ENCODE measurements around the gene MSX2.
"Not testable (repeated sequence)": the region's sequence is repeated elsewhere in the genome, so short reads cannot be mapped to it uniquely, and the experiment has no call there.

Gene MSX2

GRCh38 chr5:174732036-174733020 is 7.9 kb downstream of the MSX2 start:
- DNase-seq (ENCODE audit: extremely low spot score, insufficient read length, low read depth) (no peak), FAIRE-seq (no peak)

GRCh38 chr5:174733091-174733690 is 8.8 kb downstream of the MSX2 start:
- FAIRE-seq (no peak), DNase-seq (ENCODE audit: extremely low spot score, insufficient read length, low read depth) (no peak)

GRCh38 chr5:174733836-174734235 is 9.5 kb downstream of the MSX2 start:
- DNase-seq (ENCODE audit: extremely low spot score, insufficient read length, low read depth) = no peak
- FAIRE-seq = no peak

- DNase-seq (ENCODE audit: extremely low spot score, insufficient read length, low read depth) = no peak
- no peak for FAIRE-seq
These were observed 10.5 kb downstream of the MSX2 start for GRCh38 chr5:174734571-174735497.

- DNase-seq (ENCODE audit: extremely low spot score, insufficient read length, low read depth) (no peak), FAIRE-seq (no peak)
These were observed 11.3 kb downstream of the MSX2 start for GRCh38 chr5:174735498-174736330.

GRCh38 chr5:174736331-174736721 is 11.9 kb downstream of the MSX2 start:
- no peak for DNase-seq (ENCODE audit: extremely low spot score, insufficient read length, low read depth)

GRCh38 chr5:174736777-174737176 is 12.4 kb downstream of the MSX2 start:
- DNase-seq (ENCODE audit: extremely low spot score, insufficient read length, low read depth) = no peak

More at GRCh38 chr5:174736331-174736721, 11.9 kb downstream of the MSX2 start:
- FAIRE-seq = no peak

GRCh38 chr5:174737330-174737729 is 12.9 kb downstream of the MSX2 start:
- FAIRE-seq = no peak
- DNase-seq (ENCODE audit: extremely low spot score, insufficient read length, low read depth) = no peak

More at GRCh38 chr5:174736777-174737176, 12.4 kb downstream of the MSX2 start:
- no peak for FAIRE-seq

GRCh38 chr5:174741352-174741751 is 17.0 kb downstream of the MSX2 start:
- DNase-seq (ENCODE audit: extremely low spot score, insufficient read length, low read depth) = no peak
- FAIRE-seq = no peak

- no peak for FAIRE-seq
- no peak for DNase-seq (ENCODE audit: extremely low spot score, insufficient read length, low read depth)
These were observed 20.5 kb downstream of the MSX2 start for GRCh38 chr5:174744896-174745295.

- no peak for FAIRE-seq
These were observed 21.3 kb downstream of the MSX2 start for GRCh38 chr5:174745590-174746103.

GRCh38 chr5:174750711-174751110 is 26.3 kb downstream of the MSX2 start:
- DNase-seq (ENCODE audit: extremely low spot score, insufficient read length, low read depth) = no peak
- no peak for FAIRE-seq

More at GRCh38 chr5:174745590-174746103, 21.3 kb downstream of the MSX2 start:
- DNase-seq (ENCODE audit: extremely low spot score, insufficient read length, low read depth) = no peak

- FAIRE-seq (no peak), DNase-seq (ENCODE audit: extremely low spot score, insufficient read length, low read depth) (no peak)
These were observed 27.0 kb downstream of the MSX2 start for GRCh38 chr5:174751154-174752000.

GRCh38 chr5:174752121-174752520 is 27.7 kb downstream of the MSX2 start:
- DNase-seq (ENCODE audit: extremely low spot score, insufficient read length, low read depth) = no peak
- FAIRE-seq = no peak

GRCh38 chr5:174755106-174755505 is 30.7 kb downstream of the MSX2 start:
- FAIRE-seq (no peak), DNase-seq (ENCODE audit: extremely low spot score, insufficient read length, low read depth) (no peak)

- DNase-seq (ENCODE audit: extremely low spot score, insufficient read length, low read depth) = no peak
- FAIRE-seq = no peak
These were observed 34.7 kb downstream of the MSX2 start for GRCh38 chr5:174759091-174759490.

GRCh38 chr5:174760721-174761120 is 36.3 kb downstream of the MSX2 start:
- DNase-seq (ENCODE audit: extremely low spot score, insufficient read length, low read depth) = no peak

GRCh38 chr5:174761341-174761740 is 37.0 kb downstream of the MSX2 start:
- not testable (repeated sequence) for DNase-seq (ENCODE audit: extremely low spot score, insufficient read length, low read depth); FAIRE-seq

More at GRCh38 chr5:174760721-174761120, 36.3 kb downstream of the MSX2 start:
- no peak for FAIRE-seq
